ENCODE results near the gene KDM5A. TPM values are rescaled to one million over a fixed set of nuclear protein-coding genes. Genes with fewer than 3 reads are reported as not detected.
"Not testable (repeated sequence)": the region's sequence is repeated elsewhere in the genome, so short reads cannot be mapped to it uniquely, and the experiment has no call there.

The KDM5A gene
- total and polyA plus RNA-seq, 3 donors from 2014 or later = 41.7 to 127 (median 113) TPM

DNA sequence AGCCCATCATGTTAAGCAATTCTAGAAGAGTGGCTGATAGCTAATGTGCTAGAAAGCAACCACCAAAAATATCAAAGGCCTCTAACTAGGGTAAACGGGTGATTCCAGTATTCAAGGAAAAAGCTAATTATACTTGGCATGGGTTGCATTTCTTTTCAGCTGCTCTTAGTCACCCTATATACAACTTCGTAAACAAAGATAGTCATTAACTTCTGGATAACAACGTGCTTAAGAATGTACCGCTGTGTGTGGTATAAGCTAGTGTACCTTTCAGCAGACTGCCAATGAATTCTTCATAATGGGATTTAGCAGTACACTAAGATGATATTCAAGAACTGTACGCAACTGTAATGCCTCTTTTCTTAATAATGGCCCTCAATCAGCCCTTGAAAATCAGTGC lies 84.3 kb downstream of the KDM5A start:
- H3K4me1 ChIP-seq = no peaks in the 10 kb centered on the region
- WGBS, 2 donors = 68 to 69% methylated on average over 5 of the region's 5 CpGs
- no peak for DNase-seq
- H3K27ac ChIP-seq = no peak overlapping the region
- H3K27me3 ChIP-seq = no peaks in the 10 kb centered on the region
- no peaks in the 10 kb centered on the region for H3K9me3 ChIP-seq
- TF ChIP-seq POLR2A (IDR thresholded peaks at IDR 0.05) = no peak
- TF ChIP-seq, protein P1, sequence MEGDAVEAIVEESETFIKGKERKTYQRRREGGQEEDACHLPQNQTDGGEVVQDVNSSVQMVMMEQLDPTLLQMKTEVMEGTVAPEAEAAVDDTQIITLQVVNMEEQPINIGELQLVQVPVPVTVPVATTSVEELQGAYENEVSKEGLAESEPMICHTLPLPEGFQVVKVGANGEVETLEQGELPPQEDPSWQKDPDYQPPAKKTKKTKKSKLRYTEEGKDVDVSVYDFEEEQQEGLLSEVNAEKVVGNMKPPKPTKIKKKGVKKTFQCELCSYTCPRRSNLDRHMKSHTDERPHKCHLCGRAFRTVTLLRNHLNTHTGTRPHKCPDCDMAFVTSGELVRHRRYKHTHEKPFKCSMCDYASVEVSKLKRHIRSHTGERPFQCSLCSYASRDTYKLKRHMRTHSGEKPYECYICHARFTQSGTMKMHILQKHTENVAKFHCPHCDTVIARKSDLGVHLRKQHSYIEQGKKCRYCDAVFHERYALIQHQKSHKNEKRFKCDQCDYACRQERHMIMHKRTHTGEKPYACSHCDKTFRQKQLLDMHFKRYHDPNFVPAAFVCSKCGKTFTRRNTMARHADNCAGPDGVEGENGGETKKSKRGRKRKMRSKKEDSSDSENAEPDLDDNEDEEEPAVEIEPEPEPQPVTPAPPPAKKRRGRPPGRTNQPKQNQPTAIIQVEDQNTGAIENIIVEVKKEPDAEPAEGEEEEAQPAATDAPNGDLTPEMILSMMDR (IDR thresholded peaks at IDR 0.05) = no peak
- H3K4me3 ChIP-seq = no peak overlapping the region
- intact Hi-C loops (cut with DNase I; ENCODE audit: low total_unique reads) = no loop called here
- no peaks in the 10 kb centered on the region for H3K36me3 ChIP-seq (ENCODE audit: low read depth, missing control alignments)

DNA sequence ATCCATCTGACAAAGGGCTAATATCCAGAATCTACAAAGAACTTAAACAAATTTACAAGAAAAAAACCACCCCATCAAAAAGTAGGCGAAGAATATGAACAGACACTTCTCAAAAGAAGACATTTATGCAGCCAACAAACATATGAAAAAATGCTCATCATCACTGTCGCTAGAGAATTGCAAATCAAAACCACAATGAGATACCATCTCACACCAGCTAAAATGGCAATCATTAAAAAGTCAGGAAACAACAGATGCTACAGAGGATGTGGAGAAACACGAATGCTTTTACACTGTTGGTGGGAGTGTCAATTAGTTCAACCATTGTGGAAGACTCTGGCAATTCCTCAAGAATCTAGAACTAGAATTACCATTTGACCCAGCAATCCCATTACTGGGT lies 86.4 kb downstream of the KDM5A start:
- whole genome bisulfite sequencing, 2 donors = 96 to 97% methylated on average over 3 of the region's 3 CpGs
- H3K9me3 ChIP-seq; H3K4me1 ChIP-seq; H3K4me3 ChIP-seq; H3K36me3 ChIP-seq (ENCODE audit: low read depth, missing control alignments); intact Hi-C loops (cut with DNase I; ENCODE audit: low total_unique reads); DNase-seq; H3K27me3 ChIP-seq; H3K27ac ChIP-seq: not testable (repeated sequence)

DNA sequence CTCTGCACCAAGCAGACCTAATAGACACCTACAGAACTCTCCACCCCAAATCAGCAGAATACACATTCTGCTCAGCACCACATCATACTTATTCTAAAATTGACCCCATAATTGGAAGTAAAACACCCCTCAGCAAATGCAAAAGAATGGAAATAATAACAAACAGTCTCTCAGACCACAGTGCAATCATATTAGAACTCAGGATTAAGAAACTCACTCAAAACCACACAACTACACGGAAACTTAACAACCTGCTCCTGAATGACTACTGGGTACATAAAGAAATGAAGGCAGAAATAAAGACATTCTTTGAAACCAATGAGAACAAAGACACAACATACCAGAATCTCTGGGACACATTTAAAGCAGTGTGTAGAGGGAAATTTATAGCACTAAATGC lies 89.0 kb downstream of the KDM5A start:
- H3K9me3 ChIP-seq; DNase-seq; H3K4me3 ChIP-seq; H3K4me1 ChIP-seq; H3K36me3 ChIP-seq (ENCODE audit: low read depth, missing control alignments); H3K27ac ChIP-seq; intact Hi-C loops (cut with DNase I; ENCODE audit: low total_unique reads); H3K27me3 ChIP-seq: not testable (repeated sequence)
- WGBS, 2 donors = 100% methylated on average over 1 of the region's 1 CpG

DNA sequence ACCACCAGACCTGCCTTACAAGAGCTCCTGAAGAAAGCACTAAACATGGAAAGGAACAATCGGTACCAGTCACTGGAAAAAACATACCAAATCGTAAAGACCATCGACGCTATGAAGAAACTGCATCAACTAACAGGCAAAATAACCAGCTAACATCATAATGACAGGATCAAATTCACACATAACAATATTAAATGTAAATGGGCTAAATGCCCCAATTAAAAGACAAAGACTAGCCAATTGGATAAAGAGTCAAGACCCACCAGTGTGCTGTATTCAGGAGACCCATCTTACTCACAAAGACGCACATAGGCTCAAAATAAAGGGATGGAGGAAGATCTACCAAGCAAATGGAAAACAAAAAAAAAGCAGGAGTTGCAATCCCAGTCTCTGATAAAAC lies 89.6 kb downstream of the KDM5A start:
- WGBS, 2 donors = 86 to 95% methylated on average over 5 of the region's 5 CpGs
- DNase-seq; H3K27me3 ChIP-seq; H3K27ac ChIP-seq; H3K4me1 ChIP-seq; H3K4me3 ChIP-seq; intact Hi-C loops (cut with DNase I; ENCODE audit: low total_unique reads); H3K9me3 ChIP-seq; H3K36me3 ChIP-seq (ENCODE audit: low read depth, missing control alignments): not testable (repeated sequence)

DNA sequence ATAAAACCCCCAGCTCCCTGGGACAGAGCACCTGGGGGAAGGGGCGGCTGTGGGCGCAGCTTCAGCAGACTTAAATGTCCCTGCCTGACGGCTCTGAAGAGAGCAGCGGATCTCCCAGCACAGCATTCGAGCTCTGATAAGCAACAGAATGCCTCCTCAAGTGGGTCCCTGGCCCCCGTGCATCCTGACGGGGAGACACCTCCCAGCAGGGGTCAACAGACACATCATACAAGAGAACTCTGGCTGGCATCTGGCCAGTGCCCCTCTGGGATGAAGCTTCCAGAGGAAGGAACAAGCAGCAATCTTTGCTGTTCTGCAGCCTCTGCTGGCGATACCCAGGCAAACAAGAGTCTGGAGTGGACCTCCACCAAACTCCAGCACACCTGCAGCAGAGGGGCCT lies 91.1 kb downstream of the KDM5A start:
- intact Hi-C loops (cut with DNase I; ENCODE audit: low total_unique reads); H3K9me3 ChIP-seq; H3K27ac ChIP-seq; DNase-seq; H3K4me3 ChIP-seq; H3K36me3 ChIP-seq (ENCODE audit: low read depth, missing control alignments); H3K4me1 ChIP-seq; H3K27me3 ChIP-seq: not testable (repeated sequence)
- 72 to 96% methylated on average over 8 of the region's 8 CpGs for WGBS, 2 donors

DNA sequence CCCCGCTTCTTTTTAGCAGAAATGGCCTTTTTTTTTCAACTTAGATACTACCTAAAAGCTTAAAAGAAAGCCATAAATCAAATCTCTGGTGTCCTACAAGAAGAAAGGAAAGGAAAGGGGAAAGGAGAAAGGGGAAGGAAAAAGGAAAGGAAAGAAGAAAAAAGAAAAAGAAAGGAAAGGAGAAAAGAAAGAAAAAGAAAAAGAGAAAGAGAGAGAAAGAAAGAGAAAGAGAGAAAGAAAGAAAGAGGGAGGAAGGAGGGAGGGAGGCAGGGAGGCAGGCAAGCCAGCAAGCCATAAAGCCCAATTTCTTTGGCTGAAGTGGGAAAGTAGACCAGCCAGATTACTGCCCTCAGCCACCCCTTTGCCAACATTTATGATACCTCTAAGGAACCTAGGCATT lies 94.0 kb downstream of the KDM5A start:
- no peaks in the 10 kb centered on the region for H3K4me1 ChIP-seq
- no peak for DNase-seq
- no peak for TF ChIP-seq POLR2A (IDR thresholded peaks at IDR 0.05)
- TF ChIP-seq, protein P1 (IDR thresholded peaks at IDR 0.05) = no peak
- WGBS, 2 donors = 87 to 94% methylated on average over 1 of the region's 1 CpG
- H3K4me3 ChIP-seq = no peak overlapping the region
- H3K27me3 ChIP-seq = no peaks in the 10 kb centered on the region
- no peak overlapping the region for H3K27ac ChIP-seq
- no peaks in the 10 kb centered on the region for H3K36me3 ChIP-seq (ENCODE audit: low read depth, missing control alignments)
- H3K9me3 ChIP-seq = no peaks in the 10 kb centered on the region
- intact Hi-C loops (cut with DNase I; ENCODE audit: low total_unique reads) = no loop called here

DNA sequence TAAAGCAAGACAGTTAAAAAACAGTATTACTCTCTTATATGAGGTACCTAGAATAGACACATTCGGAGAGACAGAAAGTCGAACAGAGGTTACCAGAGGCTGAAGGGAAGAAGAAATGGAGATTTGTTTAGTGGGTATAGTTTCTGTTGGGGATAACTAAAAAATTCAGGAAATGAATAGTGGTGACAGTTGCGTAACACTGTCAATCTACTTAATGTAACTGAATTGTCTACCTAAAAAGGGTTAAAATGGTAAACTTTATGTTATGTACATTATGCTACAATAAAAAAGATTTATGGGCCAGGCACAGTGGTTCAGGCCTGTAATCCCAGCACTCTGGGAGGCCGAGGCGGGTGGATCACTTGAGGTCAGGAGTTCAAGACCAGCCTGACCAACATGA lies 95.9 kb downstream of the KDM5A start:
- no peaks in the 10 kb centered on the region for H3K36me3 ChIP-seq (ENCODE audit: low read depth, missing control alignments)
- no peak overlapping the region for H3K4me3 ChIP-seq
- no peak for DNase-seq
- intact Hi-C loops (cut with DNase I; ENCODE audit: low total_unique reads) = no loop called here
- H3K27me3 ChIP-seq = no peaks in the 10 kb centered on the region
- no peak overlapping the region for H3K27ac ChIP-seq
- no peak for TF ChIP-seq POLR2A (IDR thresholded peaks at IDR 0.05)
- TF ChIP-seq, protein P1 (IDR thresholded peaks at IDR 0.05) = no peak
- H3K9me3 ChIP-seq = no peaks in the 10 kb centered on the region
- no peaks in the 10 kb centered on the region for H3K4me1 ChIP-seq
- WGBS, 2 donors = 90% methylated on average over 5 of the region's 5 CpGs
